HCT116 (cell line): ENCODE measurements around the gene PGBD5. TPM values are rescaled to one million over a fixed set of nuclear protein-coding genes. Genes with fewer than 3 reads are reported as not detected.

Experiments
- ATAC-seq: fragments of 200-7000 bp; cut with Tn5 transposase; 2 replicates; pipeline ENCODE4 v1.9.1; 2020; ENCODE audit warnings: mild to moderate bottlenecking, moderate library complexity
- BruUV-seq: library from RNA; stranded (reverse); fragments of 400-500 nt; replicated peaks from 2 replicates; lab custom pipeline; 2021; lab: Mats Ljungman, UMichigan
- CTCF ChIA-PET: fragments of 300-600 bp; sonication (Branson Sonifier 250); formaldehyde crosslinking; loops from one replicate; lab custom pipeline; 2021; ENCODE audit warnings: antibody characterized with exemption; lab: Charles Lee
- POLR2A ChIA-PET: fragments of 300-600, 350-600 bp; sonication (Branson Sonifier 250); formaldehyde crosslinking; loops from one replicate; lab custom pipeline; 2021; ENCODE audit warnings: antibody characterized with exemption; lab: Charles Lee
- RAD21 ChIA-PET, 2 experiments: fragments of 300-600 bp; sonication (Branson Sonifier 250); formaldehyde crosslinking; loops; one replicate each; lab custom pipeline; 2023; ENCODE audit warnings: low total read pairs in 2 of 2; ENCODE audit not compliant: uncharacterized antibody in 2 of 2, unreplicated experiment in 2 of 2, low non-redundant PET in 1 of 2; lab: Charles Lee
- DNase-seq: peaks from one replicate; pipeline ENCODE4 v3.0.0-alpha.2; 2010; ENCODE audit warnings: low read depth, low spot score
- H2AFZ ChIP-seq: fragments of 200-600 bp; shearing (Covaris generic), sonication (generic); 2 replicates; pipeline ENCODE4 v1.6.1; 2017; ENCODE audit warnings: low read depth, mixed run types, mixed read lengths, antibody characterized with exemption, low read length; ENCODE audit not compliant: poor library complexity, severe bottlenecking
- H3K27ac ChIP-seq: 2 replicates; pipeline ENCODE4 v1.5.1; 2012; ENCODE audit warnings: low read depth, low read length
- H3K27me3 ChIP-seq: fragments of 200-600 bp; sonication (generic); 2 replicates; pipeline ENCODE4 v1.6.1; 2016; ENCODE audit warnings: mixed run types, low read length, mixed read lengths; ENCODE audit not compliant: insufficient read depth
- H3K36me3 ChIP-seq, 2 experiments: fragments of 200-500 bp in 1 of 2; fragments of 200-600 bp in 1 of 2; sonication (Bioruptor generic) in 1 of 2; sonication (generic) in 1 of 2; 2 replicates each; pipeline versions ENCODE4 v1.5.1 to v1.6.1; 2014 to 2016; ENCODE audit warnings: low read length in 2 of 2, inconsistent platforms in 1 of 2, mixed read lengths in 1 of 2, mixed run types in 1 of 2; ENCODE audit not compliant: insufficient read depth in 2 of 2, control insufficient read depth in 1 of 2
- H3K4me1 ChIP-seq, 2 experiments: fragments of 200-600 bp in 1 of 2; sonication (generic) in 1 of 2; 2 replicates each; pipeline versions ENCODE4 v1.5.1 to v1.6.1; 2012 to 2017; ENCODE audit warnings: low read length in 2 of 2, inconsistent platforms in 1 of 2, mild to moderate bottlenecking in 1 of 2, mixed read lengths in 1 of 2, mixed run types in 1 of 2, moderate library complexity in 1 of 2; ENCODE audit not compliant: insufficient read depth in 2 of 2, control insufficient read depth in 1 of 2
- H3K4me2 ChIP-seq: fragments of 200-600 bp; sonication (generic); 2 replicates; pipeline ENCODE4 v1.6.1; 2017; ENCODE audit warnings: mixed run types, low read length, mixed read lengths
- H3K4me3 ChIP-seq, 2 experiments: fragments of 200-600 bp in 1 of 2; sonication (generic) in 1 of 2; replicated peaks in 1 of 2; 2 replicates each; pipeline ENCODE4 v1.5.1; 2011 to 2016; ENCODE audit warnings: low read length in 2 of 2, control low read depth in 1 of 2, low read depth in 1 of 2, mild to moderate bottlenecking in 1 of 2, mixed read lengths in 1 of 2, mixed run types in 1 of 2
- H3K79me2 ChIP-seq: fragments of 200-600 bp; sonication (generic); 2 replicates; pipeline ENCODE4 v1.6.1; 2017; ENCODE audit warnings: mild to moderate bottlenecking, mixed run types, low read length, moderate library complexity, mixed read lengths; ENCODE audit not compliant: insufficient read depth
- H3K9ac ChIP-seq: fragments of 200-600 bp; sonication (generic); 2 replicates; pipeline ENCODE4 v1.6.1; 2016; ENCODE audit warnings: low read length, mixed read lengths
- H3K9me2 ChIP-seq: fragments of 200-600 bp; sonication (generic), shearing (Covaris generic); 2 replicates; pipeline ENCODE4 v1.6.1; 2017; ENCODE audit warnings: mixed run types, mild to moderate bottlenecking, moderate library complexity; ENCODE audit not compliant: insufficient read depth
- H3K9me3 ChIP-seq, 2 experiments: fragments of 200-500 bp in 1 of 2; fragments of 200-600 bp in 1 of 2; sonication (Bioruptor generic) in 1 of 2; sonication (generic) in 1 of 2; 2 replicates each; pipeline ENCODE4 v1.6.1; 2014 to 2017; ENCODE audit warnings: low read length in 2 of 2, mixed read lengths in 2 of 2, inconsistent platforms in 1 of 2, low read depth in 1 of 2, mild to moderate bottlenecking in 1 of 2, mixed run types in 1 of 2, moderate library complexity in 1 of 2; ENCODE audit not compliant: control insufficient read depth in 1 of 2, insufficient read depth in 1 of 2
- H4K20me1 ChIP-seq: fragments of 200-600 bp; sonication (generic), shearing (Covaris generic); 2 replicates; pipeline ENCODE4 v1.6.1; 2017; ENCODE audit warnings: mixed run types, mild to moderate bottlenecking, moderate library complexity; ENCODE audit not compliant: insufficient read depth
- ATF3 ChIP-seq: IDR thresholded peaks from 2 replicates; pipeline ENCODE4 v1.6.1; 2012
- CBX3 ChIP-seq: IDR thresholded peaks from 2 replicates; pipeline ENCODE4 v1.6.1; 2012; ENCODE audit warnings: low read depth
- CEBPB ChIP-seq: IDR thresholded peaks from 2 replicates; pipeline ENCODE4 v1.6.1; 2012; ENCODE audit warnings: low read depth
- CTCF ChIP-seq, 3 experiments: fragments of 200-600 bp in 1 of 3; sonication (generic) in 1 of 3; IDR thresholded peaks in 2 of 3; conservative IDR thresholded peaks in 1 of 3; 2 replicates each; pipeline ENCODE4 v1.5.1; 2012 to 2017; ENCODE audit warnings: low read depth in 2 of 3, low read length in 2 of 3, antibody characterized with exemption in 1 of 3, borderline replicate concordance in 1 of 3, control low read depth in 1 of 3, mild to moderate bottlenecking in 1 of 3, mixed read lengths in 1 of 3, mixed run types in 1 of 3, moderate library complexity in 1 of 3; ENCODE audit not compliant: insufficient read depth in 1 of 3
- EGR1 ChIP-seq: IDR thresholded peaks from 2 replicates; pipeline ENCODE4 v1.6.1; 2012; ENCODE audit warnings: low read depth
- EZH2 ChIP-seq: fragments of 200-600 bp; sonication (generic); IDR thresholded peaks from 2 replicates; pipeline ENCODE4 v1.6.1; 2017; ENCODE audit warnings: antibody characterized with exemption, mixed run types
- FOSL1 ChIP-seq: IDR thresholded peaks from 2 replicates; pipeline ENCODE4 v1.6.1; 2012; ENCODE audit warnings: low read depth
- JUND ChIP-seq: IDR thresholded peaks from 2 replicates; pipeline ENCODE4 v1.6.1; 2012
- MAX ChIP-seq: IDR thresholded peaks from 2 replicates; pipeline ENCODE4 v1.6.1; 2012
- POLR2A ChIP-seq: IDR thresholded peaks from 2 replicates; pipeline ENCODE4 v1.7.0; 2011; ENCODE audit warnings: borderline replicate concordance; ENCODE audit not compliant: insufficient read depth, insufficient read length; ENCODE audit errors: extremely low read depth
- RAD21 ChIP-seq: IDR thresholded peaks from 2 replicates; pipeline ENCODE4 v1.6.1; 2012; ENCODE audit warnings: low read depth, mild to moderate bottlenecking
- YY1 ChIP-seq: IDR thresholded peaks from 2 replicates; pipeline ENCODE4 v1.6.1; 2011; ENCODE audit warnings: low read length, low read depth, moderate library complexity, mild to moderate bottlenecking; ENCODE audit not compliant: insufficient replicate concordance; ENCODE audit errors: extremely low read depth
- ZBTB33 ChIP-seq: IDR thresholded peaks from 2 replicates; pipeline ENCODE4 v1.6.1; 2011; ENCODE audit warnings: mild to moderate bottlenecking, low read length, moderate library complexity; ENCODE audit not compliant: insufficient replicate concordance; ENCODE audit errors: extremely low read depth
- ZFX ChIP-seq: fragments of 450-650 bp; IDR thresholded peaks from 2 replicates; pipeline ENCODE4 v1.6.1; 2017
- ZNF274 ChIP-seq: fragments of 200-500 bp; sonication (Bioruptor generic); IDR thresholded peaks from 2 replicates; pipeline ENCODE4 v1.6.1; 2014; ENCODE audit warnings: mild to moderate bottlenecking, low read depth, low read length, inconsistent platforms
- intact Hi-C: fragments of 100-400 bp; cut with micrococcal nuclease; formaldehyde crosslinking; loops from 2 replicates; pipeline ENCODE4 v1.10.0; 2022
- total RNA-seq: library from RNA; stranded (reverse); gene quantifications from one replicate; pipeline ENCODE4 v1.2.1, GENCODE V29; 2021; ENCODE audit not compliant: unreplicated experiment

The PGBD5 gene
- total RNA-seq, 1 experiment from 2014 or later: 0.27 TPM

- no peak for TF ChIP-seq CTCF (IDR thresholded peaks at IDR 0.05 in 2 of 3, conservative IDR thresholded peaks at IDR 0.05 in 1 of 3; ENCODE audit: borderline replicate concordance in 1 of 3, insufficient read depth in 1 of 3, low read depth in 2 of 3, low read length in 2 of 3)
- TF ChIP-seq ZBTB33: no peak
- no peak for TF ChIP-seq ZFX
Measured at GRCh38 chr1:230270559-230271281, 155.4 kb downstream of the PGBD5 start (continued).

- peaks cover 0 to 7% of the 10 kb centered on the region in 2 experiments; a peak in 2 of 4 replicates for H3K4me1 ChIP-seq
- H3K9ac ChIP-seq: no peak overlapping the region
- CTCF ChIA-PET: no interaction called here
- intact Hi-C loops: no loop called here
- H3K4me3 ChIP-seq: no peak overlapping the region
- H3K27me3 ChIP-seq: no peaks in the 10 kb centered on the region
- no peaks in the 10 kb centered on the region for H4K20me1 ChIP-seq
- no peak overlapping the region for H3K4me2 ChIP-seq
- no TSS peak for BruUV-seq
- DNase-seq (no peak), ATAC-seq (no peak)
- no peak overlapping the region for H3K27ac ChIP-seq
- H3K36me3 ChIP-seq: peaks cover 0 to 2% of the 10 kb centered on the region in 2 experiments; a peak in 2 of 4 replicates
- no peaks in the 10 kb centered on the region for H3K9me2 ChIP-seq
- no peak overlapping the region for H2AFZ ChIP-seq
- POLR2A ChIA-PET: no interaction called here
- RAD21 ChIA-PET: no interaction called here
- H3K79me2 ChIP-seq: no peaks in the 10 kb centered on the region
- H3K9me3 ChIP-seq: no peaks in the 10 kb centered on the region
- TF ChIP-seq CBX3 (no peak), YY1 (no peak), ZBTB33 (no peak), FOSL1 (no peak), ZNF274 (no peak), MAX (no peak), CTCF (IDR thresholded peaks at IDR 0.05 in 2 of 3, conservative IDR thresholded peaks at IDR 0.05 in 1 of 3; ENCODE audit: borderline replicate concordance in 1 of 3, insufficient read depth in 1 of 3, low read depth in 2 of 3, low read length in 2 of 3) (no peak), EZH2 (no peak), CEBPB (no peak), RAD21 (no peak), POLR2A (no peak), JUND (no peak), ZFX (no peak), ATF3 (no peak), EGR1 (no peak)
Measured at GRCh38 chr1:230270185-230270558, 156.0 kb downstream of the PGBD5 start.
